HTR-8/SVneo (cell line): Measurements from ENCODE around the gene PRAMEF12.
"Not testable (repeated sequence)": the region's sequence is repeated elsewhere in the genome, so short reads cannot be mapped to it uniquely, and the experiment has no call there.

Experiments
- DNase-seq: peaks from one replicate; pipeline ENCODE4 v3.0.0; 2011; ENCODE audit warnings: low spot score, mixed read lengths; ENCODE audit not compliant: insufficient read length
- FAIRE-seq: peaks from 2 replicates; lab custom pipeline; 2011; peaks lifted over from hg19 to GRCh38; lab: Jason Lieb, UNC

Gene PRAMEF12

DNA sequence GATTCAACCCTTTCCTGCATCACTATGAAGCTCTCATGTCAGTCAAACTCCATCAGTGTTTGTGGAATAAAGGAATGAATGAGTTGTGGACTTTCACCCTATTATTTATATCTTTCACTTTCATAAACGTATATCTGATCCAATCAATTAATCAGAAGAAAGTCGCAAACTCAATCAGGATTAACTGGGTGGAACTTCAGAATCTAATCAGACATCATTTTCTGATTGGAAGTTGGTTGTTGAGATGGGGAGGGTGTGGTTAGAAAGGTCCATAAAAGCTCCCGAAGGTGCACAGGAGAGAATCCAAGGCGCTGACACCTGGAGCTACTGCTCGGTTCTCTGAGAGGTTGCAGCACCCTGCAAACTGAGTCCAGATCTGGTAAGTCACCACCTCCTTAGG is at the start of gene PRAMEF12:
Gene PRAMEF12 (plus strand): TSS at position 301 of the 400 bp plus-strand sequence. CDS start 1,130 bp downstream, outside the sequence.
- DNase-seq (no peak), FAIRE-seq (no peak)

GRCh38 chr1:12728391-12728790 is 45.1 kb upstream of the PRAMEF12 start:
- DNase-seq = no peak
- no peak for FAIRE-seq

- FAIRE-seq (no peak), DNase-seq (no peak)
Observed at GRCh38 chr1:12730156-12730555, 43.4 kb upstream of the PRAMEF12 start.

GRCh38 chr1:12731084-12731483 is 42.5 kb upstream of the PRAMEF12 start:
- DNase-seq, FAIRE-seq: not testable (repeated sequence)

DNA sequence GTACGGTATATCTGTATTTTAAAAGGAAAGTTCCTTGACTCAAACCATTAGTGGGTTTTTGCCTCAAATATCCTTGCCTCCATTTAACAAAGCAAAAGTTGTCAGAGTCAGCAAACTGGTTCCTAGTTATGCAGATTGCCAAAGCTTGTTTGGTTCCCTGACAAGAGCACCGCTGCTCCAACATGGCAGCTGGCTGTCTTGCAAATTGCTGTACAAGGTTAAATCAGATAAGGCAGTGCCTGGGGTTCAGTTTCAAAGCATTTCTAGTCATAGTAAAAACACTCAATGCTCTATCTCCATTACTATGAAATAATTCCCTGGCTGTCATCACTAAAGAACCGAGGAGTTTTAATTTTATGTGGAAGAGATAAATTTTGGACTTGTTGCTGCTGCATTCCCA is 38.9 kb upstream of the PRAMEF12 start:
- DNase-seq (no peak), FAIRE-seq (no peak)

DNA sequence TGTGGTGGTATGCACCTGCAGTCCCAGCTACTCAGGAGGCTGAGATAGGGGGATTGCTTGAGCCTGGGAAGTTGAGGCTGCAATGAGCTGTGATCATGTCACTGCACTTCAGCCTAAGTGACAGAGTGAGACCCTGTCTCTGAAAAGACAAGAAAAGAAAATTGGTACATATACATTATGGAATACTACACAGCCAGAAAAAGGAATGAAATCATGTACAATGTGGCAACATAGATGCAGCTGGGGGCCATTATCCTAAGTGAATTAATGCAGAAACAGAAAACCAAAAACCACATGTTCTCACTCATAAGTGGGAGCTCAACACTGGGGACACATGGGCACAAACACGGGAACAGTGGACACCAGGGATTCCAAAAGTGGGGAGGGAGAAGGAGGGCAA is 34.6 kb upstream of the PRAMEF12 start:
- FAIRE-seq = no peak
- no peak for DNase-seq

- no peak for DNase-seq
- FAIRE-seq = no peak
Observed at GRCh38 chr1:12739613-12740012, 33.9 kb upstream of the PRAMEF12 start.

DNA sequence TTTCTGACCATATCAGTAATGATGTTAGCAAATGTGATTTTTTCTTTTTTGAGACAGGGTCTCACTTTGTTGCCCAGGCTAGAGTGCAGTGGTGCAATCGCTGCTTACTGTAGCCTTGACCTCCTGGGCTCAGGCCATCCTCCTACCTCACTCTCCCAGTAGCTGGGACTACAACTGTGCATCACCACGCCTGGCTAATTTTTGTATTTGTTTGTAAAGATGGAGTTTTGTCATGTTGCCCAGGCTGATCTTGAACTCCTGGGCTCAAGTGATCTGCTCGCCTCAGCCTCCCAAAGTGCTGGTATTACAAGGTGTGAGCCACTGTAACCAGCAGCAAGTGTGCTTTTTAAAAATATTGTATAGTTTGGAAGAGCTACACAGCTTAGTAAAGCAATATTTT is 31.6 kb upstream of the PRAMEF12 start:
- DNase-seq = no peak
- no peak for FAIRE-seq

DNA sequence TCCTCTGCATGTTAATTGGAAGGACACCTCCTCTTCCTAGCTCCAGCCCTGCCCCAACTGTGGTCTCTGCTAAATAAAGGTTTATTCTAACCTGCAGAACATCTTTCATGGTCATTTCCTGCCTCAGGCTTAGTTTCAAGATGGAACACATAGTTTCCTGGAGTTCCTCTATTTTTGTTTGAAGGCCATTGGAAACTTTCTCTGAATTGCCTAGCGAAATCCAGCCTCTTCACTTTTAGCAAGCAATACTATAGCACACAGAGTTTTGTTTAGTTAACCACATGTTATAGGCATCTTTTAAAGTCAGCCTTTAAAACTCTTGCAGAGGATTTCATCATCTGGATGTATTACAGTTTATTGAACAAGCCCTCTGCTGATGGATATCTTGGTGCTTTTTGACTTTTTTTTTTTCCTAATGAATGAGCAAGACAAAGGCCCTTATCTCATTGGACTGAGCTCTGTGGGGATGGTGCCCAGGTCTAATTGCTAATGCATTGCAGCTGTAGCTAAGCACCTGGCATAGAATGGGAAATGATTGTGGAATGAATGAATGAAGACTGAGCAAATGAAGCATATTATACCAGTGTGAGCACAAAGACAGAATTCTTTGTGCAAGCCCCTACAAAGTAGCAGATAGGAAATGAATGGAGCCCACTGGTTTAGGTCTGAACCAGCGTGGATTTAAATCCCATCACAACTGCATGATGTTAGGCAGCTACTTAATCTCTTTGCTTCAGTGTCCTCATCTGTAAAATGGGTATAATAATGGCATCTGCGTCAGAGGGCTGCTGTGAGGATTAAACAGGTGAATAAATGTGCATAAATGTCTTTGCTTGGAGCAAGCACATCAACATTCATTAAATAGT is 28.2 kb upstream of the PRAMEF12 start:
- FAIRE-seq (no peak), DNase-seq (no peak)

DNA sequence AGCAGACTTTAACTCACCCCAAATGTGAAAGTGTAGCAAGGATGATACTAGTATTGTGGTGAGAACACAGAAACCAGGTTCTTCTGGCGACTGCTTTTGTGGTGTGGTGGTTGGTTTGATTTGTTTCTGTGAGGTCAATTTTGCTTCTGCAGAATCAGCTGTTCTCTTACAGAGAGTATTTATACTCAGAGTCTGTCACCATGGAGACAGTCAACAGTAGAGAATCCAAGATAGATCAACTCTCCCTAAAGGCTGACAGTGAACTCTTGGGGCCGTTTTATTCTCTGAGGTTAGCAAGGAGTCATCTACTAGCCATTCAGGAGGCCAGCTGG is 27.6 kb upstream of the PRAMEF12 start, which contains the start of gene CFAP107:
Gene CFAP107 (plus strand): TSS at position 209 of the 332 bp plus-strand sequence. CDS start 231 bp downstream, outside the sequence.
- FAIRE-seq (no peak), DNase-seq (no peak)

DNA sequence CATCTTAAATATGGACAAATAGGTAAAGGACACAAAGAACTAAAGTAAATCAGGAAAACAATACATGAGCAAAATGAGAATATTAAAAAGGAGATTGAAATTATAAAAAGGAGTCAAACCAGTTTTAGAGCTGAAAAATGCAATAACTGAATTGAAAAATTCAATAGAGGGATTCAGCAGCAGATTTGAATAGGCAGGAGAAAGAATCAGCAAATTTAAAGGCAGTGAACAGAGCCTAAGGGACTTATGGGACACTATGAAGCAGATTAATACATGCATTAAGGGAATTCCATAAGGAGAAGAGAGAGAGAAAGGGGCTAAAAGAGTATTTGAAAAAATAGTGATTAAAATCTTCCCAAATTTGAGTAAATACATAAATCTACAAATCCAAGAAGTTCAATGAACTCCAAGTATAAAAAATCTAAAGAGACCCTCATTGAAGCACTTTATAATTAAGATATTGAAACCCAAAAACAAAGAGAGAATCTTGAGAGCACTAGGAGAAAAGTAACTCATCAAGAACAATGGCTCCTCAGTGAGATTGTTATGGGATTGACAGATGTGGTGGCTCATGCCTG is 24.7 kb upstream of the PRAMEF12 start:
- DNase-seq (no peak), FAIRE-seq (no peak)

GRCh38 chr1:12754738-12755137 is 18.8 kb upstream of the PRAMEF12 start:
- FAIRE-seq (no peak), DNase-seq (no peak)

DNA sequence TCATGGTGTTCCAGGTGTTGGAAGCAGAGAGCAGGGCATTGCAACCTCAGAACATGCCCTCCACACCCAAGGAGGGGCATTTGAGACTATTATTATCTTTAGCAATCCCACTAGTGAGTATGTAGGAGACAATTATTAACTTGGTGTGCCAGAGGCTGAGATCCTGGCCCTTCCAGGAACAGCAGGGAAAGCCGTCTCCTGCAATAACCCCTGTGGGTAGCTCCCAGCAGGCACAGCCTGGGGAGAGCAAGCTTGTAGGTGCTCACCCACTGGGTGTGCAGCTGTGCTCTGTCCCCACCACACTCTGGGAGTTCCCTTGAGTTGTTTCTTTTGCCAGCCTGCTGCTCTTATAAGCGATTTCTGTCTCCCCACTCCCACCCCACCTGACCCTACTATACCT is 17.3 kb upstream of the PRAMEF12 start:
- FAIRE-seq (no peak), DNase-seq (no peak)

- FAIRE-seq = no peak
Observed at GRCh38 chr1:12756768-12757413, 16.6 kb upstream of the PRAMEF12 start.

GRCh38 chr1:12757836-12758235 is 15.7 kb upstream of the PRAMEF12 start:
- DNase-seq (no peak), FAIRE-seq (no peak)

More at GRCh38 chr1:12756768-12757413, 16.6 kb upstream of the PRAMEF12 start:
- DNase-seq = no peak

- FAIRE-seq (no peak), DNase-seq (no peak)
Observed at GRCh38 chr1:12760256-12760795, 13.2 kb upstream of the PRAMEF12 start.

- DNase-seq (no peak), FAIRE-seq (no peak)
Observed at GRCh38 chr1:12761781-12762180, 11.8 kb upstream of the PRAMEF12 start.

DNA sequence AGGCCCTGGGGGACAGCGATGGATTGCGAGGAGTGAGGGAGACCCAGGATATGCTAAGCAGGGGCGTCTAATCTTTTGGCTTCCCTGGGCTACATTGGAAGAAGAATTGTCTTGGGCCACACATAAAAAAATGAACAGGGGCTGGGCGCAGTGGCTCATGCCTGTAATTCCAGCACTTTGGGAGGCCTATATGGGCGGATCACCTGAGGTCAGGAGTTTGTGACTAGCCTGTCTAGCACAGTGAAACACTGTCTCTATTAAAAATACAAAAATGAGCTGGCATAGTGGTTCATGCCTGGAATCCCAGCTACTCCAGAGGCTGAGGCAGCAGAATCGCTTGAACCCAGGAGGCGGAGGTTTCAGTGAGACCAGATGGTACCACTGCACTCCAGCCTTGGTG is 10.8 kb upstream of the PRAMEF12 start:
- no peak for FAIRE-seq
- no peak for DNase-seq

GRCh38 chr1:12763479-12763878 is 10.1 kb upstream of the PRAMEF12 start:
- no peak for DNase-seq

GRCh38 chr1:12764016-12764415 is 9.5 kb upstream of the PRAMEF12 start:
- FAIRE-seq = no peak
- no peak for DNase-seq

More at GRCh38 chr1:12763479-12763878, 10.1 kb upstream of the PRAMEF12 start:
- no peak for FAIRE-seq

GRCh38 chr1:12769031-12769430 is 4.5 kb upstream of the PRAMEF12 start:
- FAIRE-seq = no peak

More at GRCh38 chr1:12769031-12769430, 4.5 kb upstream of the PRAMEF12 start:
- DNase-seq = no peak
